Activated T-cell treated with anti-CD3 and anti-CD28 coated beads, Interleukin-2, amount 50 U/mL, for 4 hours (primary cell): ENCODE data around the gene NEUROG3. TPM values are rescaled to one million over a fixed set of nuclear protein-coding genes. Genes with fewer than 3 reads are reported as not detected.

Source experiments
- ATAC-seq, 2 donors: fragments of 200-7000 bp; cut with Tn5 transposase; one replicate each; pipeline ENCODE4 v1.10.0; 2021
- DNase-seq: peaks from one replicate; pipeline ENCODE4 v3.0.0-alpha.2; 2020
- H3K27me3 Mint-ChIP-seq: one replicate; pipeline ENCODE4 v1.8.0; 2021; ENCODE audit warnings: low read depth, mixed read lengths
- H3K36me3 Mint-ChIP-seq: one replicate; pipeline ENCODE4 v1.8.0; 2022; ENCODE audit warnings: mixed read lengths; ENCODE audit not compliant: insufficient read depth
- H3K4me1 Mint-ChIP-seq: one replicate; pipeline ENCODE4 v1.8.0; 2021; ENCODE audit warnings: low read depth, mixed read lengths
- H3K4me3 Mint-ChIP-seq: one replicate; pipeline ENCODE4 v1.8.0; 2021; ENCODE audit warnings: mild to moderate bottlenecking, moderate library complexity, mixed read lengths
- H3K9me3 Mint-ChIP-seq: one replicate; pipeline ENCODE4 v1.8.0; 2021; ENCODE audit warnings: mixed read lengths
- total RNA-seq, 3 donors: library from RNA; stranded (reverse); gene quantifications; one replicate each; pipeline ENCODE4 v1.2.1, GENCODE V29; 2021

NEUROG3 gene, protein sequence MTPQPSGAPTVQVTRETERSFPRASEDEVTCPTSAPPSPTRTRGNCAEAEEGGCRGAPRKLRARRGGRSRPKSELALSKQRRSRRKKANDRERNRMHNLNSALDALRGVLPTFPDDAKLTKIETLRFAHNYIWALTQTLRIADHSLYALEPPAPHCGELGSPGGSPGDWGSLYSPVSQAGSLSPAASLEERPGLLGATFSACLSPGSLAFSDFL
- not detected for total RNA-seq

DNA sequence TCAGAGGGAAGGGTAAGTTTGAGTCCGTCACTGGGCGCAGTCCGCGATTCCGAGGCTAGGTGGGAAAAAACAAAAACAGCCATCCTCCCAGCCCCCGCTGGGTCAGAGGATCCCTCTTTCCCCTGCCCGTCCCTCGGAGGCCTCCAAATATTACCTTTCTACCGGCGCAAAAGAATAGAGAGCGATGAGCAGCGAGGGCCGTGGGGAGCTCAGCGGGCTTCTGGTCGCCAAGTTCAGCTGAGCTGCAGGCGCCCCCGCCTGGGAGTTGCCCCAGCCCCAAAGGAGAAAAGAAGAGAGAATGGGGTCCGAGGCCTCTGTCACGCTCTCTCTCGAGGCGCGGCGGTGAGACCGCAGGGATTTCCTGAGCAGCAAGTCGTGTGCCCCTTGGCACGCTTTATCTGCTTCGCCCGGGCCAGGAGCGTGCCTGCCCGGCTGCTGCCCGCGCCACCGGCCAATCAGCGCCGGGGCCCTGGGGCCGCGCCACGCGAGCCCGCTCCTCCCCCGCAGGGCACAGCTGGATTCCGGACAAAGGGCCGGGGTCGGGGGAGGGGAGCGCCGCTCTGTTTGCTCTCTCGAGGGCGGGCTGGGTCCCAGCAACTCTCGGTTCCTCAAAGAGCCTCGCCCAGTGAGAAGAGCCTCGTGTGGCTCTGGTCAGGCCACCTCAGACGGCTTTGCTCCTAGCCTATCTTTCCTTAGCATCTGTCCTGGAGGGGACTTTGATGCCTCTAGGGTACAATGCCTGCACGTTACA, at the start of gene NEUROG3:
NEUROG3 (minus strand) TSS at position 367 of the 751 bp plus-strand sequence. CDS start 379 bp downstream, outside the sequence.
- DNase-seq: no peak
- Mint-ChIP-seq H3K9me3 (no peaks in the 10 kb centered on the region), H3K4me1 (peaks cover 23% of the 10 kb centered on the region), H3K27me3 (peaks cover 88% of the 10 kb centered on the region), H3K36me3 (no peaks in the 10 kb centered on the region), H3K4me3 (peak within 1 kb of the TSS; percentile 73)
- peak; percentile 10 to 30 for ATAC-seq

DNA sequence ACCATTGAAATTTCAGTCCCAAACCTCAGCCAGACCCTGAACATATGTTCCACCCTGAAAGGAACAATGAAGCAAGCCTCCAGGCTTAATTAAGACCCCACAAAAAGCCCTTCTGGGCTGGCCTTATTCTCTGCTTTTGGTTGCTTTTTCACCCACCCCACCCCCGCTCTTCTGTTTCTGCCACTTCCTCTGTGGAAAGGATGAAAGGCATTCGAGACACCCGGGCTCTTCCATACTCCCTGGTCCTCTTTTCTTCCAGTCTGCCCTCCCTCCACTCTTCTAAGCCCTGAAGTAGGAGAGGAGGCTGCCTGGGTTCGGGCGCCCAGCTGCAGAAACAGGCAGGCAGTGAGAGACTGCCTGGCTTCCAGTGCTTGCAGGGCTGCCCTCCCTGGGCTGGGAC, 47.4 kb upstream of the NEUROG3 start:
- DNase-seq: no peak
- H3K36me3 Mint-ChIP-seq: no peaks in the 10 kb centered on the region
- peaks cover 2% of the 10 kb centered on the region for H3K27me3 Mint-ChIP-seq
- no peak for ATAC-seq
- H3K4me3 Mint-ChIP-seq: peak overlapping the region; percentile 31
- H3K9me3 Mint-ChIP-seq: peaks cover 20% of the 10 kb centered on the region
- peaks cover 28% of the 10 kb centered on the region for H3K4me1 Mint-ChIP-seq

DNA sequence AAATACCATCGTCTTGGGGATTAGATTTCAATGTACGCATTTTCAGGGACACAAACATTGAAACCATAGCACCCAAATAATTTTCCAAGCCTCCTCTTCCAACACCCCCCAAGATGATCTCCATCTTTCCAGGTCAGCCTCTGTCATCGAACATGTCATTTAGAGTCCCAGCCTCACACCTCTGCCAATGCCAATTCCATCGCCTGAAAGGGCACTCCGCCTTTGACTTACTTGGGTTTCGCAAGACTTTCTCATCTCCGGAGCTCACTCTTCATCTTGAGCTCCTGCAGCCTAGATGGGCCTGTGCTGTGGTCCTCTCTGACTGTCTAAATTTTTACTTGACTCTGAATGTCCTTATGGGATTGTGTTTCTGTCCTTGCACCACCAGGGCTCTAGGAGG, 46.4 kb upstream of the NEUROG3 start:
- DNase-seq: no peak
- no peak for ATAC-seq
- peaks cover 2% of the 10 kb centered on the region for H3K27me3 Mint-ChIP-seq
- no peak overlapping the region for H3K4me3 Mint-ChIP-seq
- peaks cover 25% of the 10 kb centered on the region for H3K4me1 Mint-ChIP-seq
- H3K36me3 Mint-ChIP-seq: no peaks in the 10 kb centered on the region
- H3K9me3 Mint-ChIP-seq: peaks cover 14% of the 10 kb centered on the region

DNA sequence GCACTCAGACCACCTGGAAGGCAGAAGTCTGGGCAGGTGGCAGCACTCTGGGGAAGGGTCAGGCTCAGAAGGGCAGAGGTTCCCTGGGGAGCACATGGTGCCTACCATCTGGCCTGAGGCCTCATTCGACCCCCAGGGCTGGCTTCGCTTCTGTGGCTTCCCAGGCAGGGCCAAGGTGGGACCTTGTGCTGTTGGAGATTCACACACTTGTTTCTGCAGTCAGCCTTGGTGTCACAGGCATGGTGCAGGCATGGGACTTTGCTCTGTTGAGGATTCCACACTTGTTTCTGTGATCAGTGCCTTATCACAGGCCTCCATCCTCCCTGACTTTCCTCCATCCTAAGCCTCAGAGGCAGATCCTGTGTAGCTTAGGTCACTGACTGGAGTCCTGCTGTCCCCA, 45.5 kb upstream of the NEUROG3 start:
- Mint-ChIP-seq H3K9me3 (peaks cover 5% of the 10 kb centered on the region), H3K36me3 (no peaks in the 10 kb centered on the region), H3K27me3 (peaks cover 2% of the 10 kb centered on the region), H3K4me3 (no peak overlapping the region), H3K4me1 (peaks cover 17% of the 10 kb centered on the region)
- DNase-seq (no peak), ATAC-seq (no peak)

DNA sequence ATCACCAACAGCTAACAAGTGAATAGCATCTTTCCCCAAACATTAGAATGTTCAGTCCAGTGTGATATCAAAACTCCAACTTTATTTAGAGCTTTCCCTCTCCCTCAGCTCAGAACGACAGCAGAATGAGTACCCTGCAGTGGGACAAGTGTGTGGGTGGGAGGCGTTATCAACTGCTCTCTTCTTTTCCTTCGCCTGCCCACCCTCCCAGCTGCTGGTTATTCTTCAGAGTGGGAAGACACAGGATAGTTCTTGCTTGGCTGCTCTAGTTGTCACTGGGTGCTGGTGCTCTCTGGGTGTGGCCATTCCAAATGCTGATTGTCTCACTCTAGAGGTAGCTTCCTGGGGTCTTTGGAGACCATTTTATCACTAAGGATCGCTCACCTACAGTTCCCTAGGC, 43.1 kb upstream of the NEUROG3 start:
- Mint-ChIP-seq H3K4me1 (peaks cover 10% of the 10 kb centered on the region), H3K27me3 (peaks cover 2% of the 10 kb centered on the region), H3K9me3 (no peaks in the 10 kb centered on the region), H3K36me3 (no peaks in the 10 kb centered on the region), H3K4me3 (no peak overlapping the region)
- DNase-seq (no peak), ATAC-seq (no peak)

DNA sequence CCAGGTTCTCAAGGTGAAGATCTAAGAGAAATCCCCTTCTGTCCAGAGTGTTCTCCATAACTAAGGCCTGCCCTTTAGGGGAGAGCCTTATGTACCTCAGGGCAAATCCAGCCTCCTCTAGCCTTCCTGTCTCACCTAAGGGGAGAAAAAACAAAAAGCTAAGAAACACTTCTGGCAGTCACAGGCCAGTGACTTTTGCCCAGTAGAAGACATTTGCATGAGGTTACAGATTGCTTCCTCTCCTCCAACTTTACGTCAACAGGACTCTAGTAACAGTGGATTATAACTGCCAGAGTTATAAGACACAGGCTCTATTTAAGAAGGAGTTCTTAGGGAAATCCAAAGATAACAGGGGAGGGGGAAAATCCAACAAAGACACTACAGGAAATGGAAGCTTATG, 40.9 kb upstream of the NEUROG3 start:
- Mint-ChIP-seq H3K27me3 (peaks cover 2% of the 10 kb centered on the region), H3K36me3 (peaks cover 2% of the 10 kb centered on the region), H3K4me3 (no peak overlapping the region), H3K9me3 (no peaks in the 10 kb centered on the region), H3K4me1 (no peaks in the 10 kb centered on the region)
- DNase-seq: no peak
- no peak for ATAC-seq

DNA sequence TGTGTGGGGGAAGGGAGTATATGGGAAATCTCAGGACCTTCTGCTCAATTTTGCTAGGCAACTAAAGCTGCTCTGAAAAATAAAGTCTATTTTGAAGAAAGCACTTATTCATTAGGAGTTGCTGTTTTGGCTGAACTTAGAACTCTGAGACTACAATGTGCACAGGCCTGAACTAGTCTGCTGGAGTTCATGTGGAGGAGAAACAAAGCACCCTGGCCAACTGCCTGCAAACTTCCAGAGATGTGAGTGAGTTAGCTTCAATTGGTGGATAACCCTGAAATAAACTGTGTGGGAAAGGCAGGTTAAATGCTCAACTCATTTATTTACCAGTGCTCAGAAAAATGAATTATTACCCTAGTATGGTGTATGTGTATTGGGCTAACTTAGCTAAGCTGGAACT, 39.5 kb upstream of the NEUROG3 start:
- no peak overlapping the region for H3K4me3 Mint-ChIP-seq

DNA sequence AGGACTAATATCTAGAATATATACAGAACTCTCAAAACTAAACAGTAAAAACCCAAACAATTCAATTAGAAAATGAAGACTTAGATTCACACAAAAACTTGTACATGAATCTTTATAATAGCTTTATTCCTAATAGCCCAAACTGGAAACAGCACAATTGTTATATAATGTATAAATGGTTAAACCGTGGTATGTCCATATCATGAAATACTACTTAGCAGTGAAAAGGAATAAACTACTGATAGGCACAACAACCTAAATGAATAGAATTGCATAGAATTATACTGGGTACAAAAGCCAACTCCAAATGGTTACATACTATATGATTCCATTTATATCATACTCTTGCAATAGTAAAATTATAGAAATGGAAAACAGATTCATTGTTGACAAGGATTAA, 35.9 kb upstream of the NEUROG3 start:
- no peaks in the 10 kb centered on the region for H3K4me1 Mint-ChIP-seq
- peaks cover 7% of the 10 kb centered on the region for H3K27me3 Mint-ChIP-seq
- H3K36me3 Mint-ChIP-seq: peaks cover 2% of the 10 kb centered on the region
- no peak overlapping the region for H3K4me3 Mint-ChIP-seq
- no peak for ATAC-seq
- H3K9me3 Mint-ChIP-seq: peaks cover 3% of the 10 kb centered on the region
- DNase-seq: no peak

More for the DNA sequence above, 39.5 kb upstream of the NEUROG3 start:
- DNase-seq (no peak), ATAC-seq (no peak)
- Mint-ChIP-seq H3K36me3 (peaks cover 2% of the 10 kb centered on the region), H3K9me3 (peaks cover 3% of the 10 kb centered on the region), H3K27me3 (peaks cover 2% of the 10 kb centered on the region), H3K4me1 (no peaks in the 10 kb centered on the region)

DNA sequence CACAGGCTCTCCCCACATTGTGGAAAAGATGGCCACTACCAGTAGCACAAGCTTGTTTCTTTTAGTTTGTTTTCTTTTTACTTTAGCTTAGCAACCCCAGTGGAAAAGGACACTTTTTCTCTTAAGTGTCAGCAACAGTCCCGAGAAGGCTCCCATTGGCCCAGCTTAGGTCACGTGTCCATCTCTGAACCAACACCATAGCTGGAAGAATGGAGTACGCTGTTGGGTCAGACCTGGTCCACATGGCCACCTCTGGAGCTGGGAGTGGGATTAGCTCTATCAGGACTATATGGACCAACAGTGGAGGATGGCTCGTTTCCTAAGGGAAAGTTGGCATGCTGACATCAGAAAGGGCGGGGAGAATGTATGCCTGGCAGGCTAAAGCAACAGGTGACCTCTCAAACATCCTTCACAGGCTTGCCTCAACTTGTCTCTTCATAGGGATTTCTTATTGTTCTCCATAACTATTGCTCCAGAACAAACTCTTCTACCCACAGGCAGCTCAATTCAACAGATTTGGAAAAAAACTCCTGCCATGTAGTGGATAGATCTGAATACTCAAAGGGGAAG, 27.6 kb upstream of the NEUROG3 start:
- Mint-ChIP-seq H3K36me3 (no peaks in the 10 kb centered on the region), H3K4me3 (no peak overlapping the region), H3K4me1 (no peaks in the 10 kb centered on the region), H3K9me3 (no peaks in the 10 kb centered on the region), H3K27me3 (peaks cover 34% of the 10 kb centered on the region)
- DNase-seq (no peak), ATAC-seq (no peak)

DNA sequence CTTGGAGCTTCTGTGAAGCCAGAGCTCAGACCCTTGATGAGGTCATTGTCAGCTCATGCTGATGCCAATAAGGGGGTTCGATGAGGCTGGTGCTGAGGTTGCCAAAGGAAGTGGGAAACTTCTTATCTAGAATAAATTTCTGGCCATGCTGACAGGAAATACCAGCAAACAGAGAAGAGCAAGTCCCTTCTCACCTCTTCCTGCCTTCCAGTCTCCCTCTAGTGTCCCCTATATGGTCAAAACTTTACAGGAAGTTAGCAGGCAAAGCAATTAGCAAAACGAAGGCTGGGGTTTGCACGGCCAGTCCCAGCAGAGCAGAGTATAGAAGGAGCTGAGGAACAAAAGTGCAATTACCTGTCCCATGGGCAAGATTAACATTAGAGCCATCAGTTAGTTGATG, 15.1 kb upstream of the NEUROG3 start:
- no peaks in the 10 kb centered on the region for H3K36me3 Mint-ChIP-seq
- H3K9me3 Mint-ChIP-seq: no peaks in the 10 kb centered on the region
- ATAC-seq (no peak), DNase-seq (no peak)
- H3K4me3 Mint-ChIP-seq: no peak overlapping the region
- peaks cover 14% of the 10 kb centered on the region for H3K4me1 Mint-ChIP-seq
- H3K27me3 Mint-ChIP-seq: no peaks in the 10 kb centered on the region

DNA sequence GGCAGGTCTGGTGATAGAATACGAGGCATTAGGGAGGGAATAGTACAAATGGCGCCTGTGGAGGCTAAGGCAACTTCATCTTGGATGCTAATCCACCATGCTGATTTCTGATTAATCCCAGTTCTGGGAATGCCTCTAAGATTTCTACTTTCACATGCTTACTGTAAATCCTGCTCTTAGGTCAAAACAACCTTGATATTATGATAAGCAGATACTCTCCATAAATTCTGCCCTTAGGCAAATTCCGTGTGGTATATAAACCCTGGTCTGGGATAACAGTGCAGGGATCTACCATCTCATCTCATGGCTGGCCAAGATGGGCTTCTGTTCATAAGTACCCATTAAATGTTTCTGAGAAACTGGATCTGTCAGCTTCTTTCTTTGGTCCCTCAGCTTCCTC, 11.4 kb upstream of the NEUROG3 start:
- DNase-seq (no peak), ATAC-seq (no peak)
- Mint-ChIP-seq H3K4me1 (peaks cover 14% of the 10 kb centered on the region), H3K9me3 (no peaks in the 10 kb centered on the region), H3K36me3 (no peaks in the 10 kb centered on the region), H3K4me3 (no peak overlapping the region), H3K27me3 (peaks cover 16% of the 10 kb centered on the region)

DNA sequence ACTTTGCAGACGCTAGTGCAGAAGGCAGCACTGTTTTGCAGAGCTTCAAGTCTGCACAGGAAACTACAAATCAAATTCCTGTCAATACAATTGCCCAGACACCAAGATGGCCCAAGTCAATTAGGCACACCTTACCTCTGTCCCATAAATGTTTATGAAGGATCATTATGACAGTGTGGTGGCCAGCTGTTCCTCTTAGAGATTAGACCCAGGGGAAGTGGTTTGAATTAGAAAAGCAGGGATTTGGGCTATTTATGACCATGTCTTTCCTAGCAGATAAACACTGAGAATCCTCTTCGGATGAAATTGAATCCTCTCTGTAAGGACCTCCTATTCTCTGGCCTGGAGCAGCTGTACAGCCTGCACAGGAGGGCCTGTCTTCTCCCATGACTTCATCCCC, 9.9 kb upstream of the NEUROG3 start:
- Mint-ChIP-seq H3K4me1 (peaks cover 4% of the 10 kb centered on the region), H3K9me3 (no peaks in the 10 kb centered on the region), H3K27me3 (peaks cover 30% of the 10 kb centered on the region), H3K4me3 (no peak overlapping the region), H3K36me3 (no peaks in the 10 kb centered on the region)
- DNase-seq (no peak), ATAC-seq (no peak)

DNA sequence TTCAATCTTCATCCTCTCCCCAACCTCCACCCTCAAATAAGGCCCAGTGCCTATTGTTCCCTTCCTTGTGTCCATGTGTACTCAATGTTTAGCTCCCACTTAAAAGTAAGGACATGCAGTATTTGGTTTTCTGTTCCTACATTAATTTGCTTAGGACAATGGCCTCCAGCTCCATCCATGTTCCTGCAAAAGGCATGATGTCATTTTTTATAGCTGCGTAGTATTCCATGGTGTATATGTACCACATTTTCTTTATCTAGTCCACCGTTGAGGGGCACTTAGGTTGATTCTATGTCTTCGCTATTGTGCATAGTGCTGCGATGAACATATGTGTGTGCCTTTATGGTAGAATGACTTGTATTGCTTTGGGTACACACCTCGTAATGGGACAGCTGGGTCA, 7.2 kb upstream of the NEUROG3 start:
- H3K4me1 Mint-ChIP-seq: no peaks in the 10 kb centered on the region

DNA sequence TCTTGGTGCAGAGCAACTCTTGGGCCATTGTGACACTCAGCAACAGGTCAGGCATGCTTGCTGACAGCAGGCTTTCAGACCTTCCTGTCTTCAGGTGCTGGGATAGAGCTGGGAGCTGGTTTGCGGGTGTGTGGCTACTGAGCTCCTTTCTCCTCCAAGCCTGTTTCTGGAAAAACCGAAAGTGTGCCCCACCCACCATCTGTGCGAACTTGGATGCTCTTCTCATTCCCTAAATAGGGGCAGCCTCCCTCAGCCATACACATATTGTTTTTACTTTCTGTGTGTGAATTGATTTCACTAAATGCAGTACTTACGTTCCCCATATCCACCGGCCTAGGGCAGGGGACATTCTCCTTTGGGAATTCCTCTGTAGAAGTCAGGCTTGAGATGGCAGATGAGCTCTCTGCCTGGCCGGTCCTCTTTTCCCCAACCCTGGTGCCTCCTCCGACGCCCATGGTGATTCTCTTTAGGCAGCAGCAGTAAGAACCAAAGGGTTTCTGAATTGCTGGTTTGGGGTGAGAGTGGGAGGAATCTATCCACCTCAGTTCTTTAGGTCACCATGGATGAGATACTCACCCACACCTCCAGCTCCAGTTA, 6.3 kb upstream of the NEUROG3 start:
- ATAC-seq (no peak), DNase-seq (no peak)
- Mint-ChIP-seq H3K9me3 (no peaks in the 10 kb centered on the region), H3K27me3 (peaks cover 60% of the 10 kb centered on the region), H3K4me1 (peaks cover 5% of the 10 kb centered on the region), H3K36me3 (no peaks in the 10 kb centered on the region), H3K4me3 (no peak overlapping the region)

More for the DNA sequence above, 7.2 kb upstream of the NEUROG3 start:
- Mint-ChIP-seq H3K9me3 (no peaks in the 10 kb centered on the region), H3K36me3 (no peaks in the 10 kb centered on the region), H3K4me3 (no peak overlapping the region), H3K27me3 (peaks cover 51% of the 10 kb centered on the region)
- no peak for DNase-seq
- ATAC-seq: no peak
